Prostate gland (tissue), 2 donors: ENCODE results near the gene CEP57L1. TPM values are rescaled to one million over a fixed set of nuclear protein-coding genes. Genes with fewer than 3 reads are reported as not detected.
"Not testable (repeated sequence)": the region's sequence is repeated elsewhere in the genome, so short reads cannot be mapped to it uniquely, and the experiment has no call there.

ENCODE experiments used
- DNase-seq: peaks from one replicate; pipeline ENCODE4 v3.0.0-alpha.2; 2019; ENCODE audit warnings: low spot score
- H3K27ac ChIP-seq, 2 donors: fragments of 200-600 bp; sonication (generic); 2 replicates each; pipeline ENCODE4 v1.5.1; 2017 to 2019
- H3K27me3 ChIP-seq: fragments of 200-600 bp; sonication (generic); replicated peaks from 2 replicates; pipeline ENCODE4 v1.5.1; 2019; ENCODE audit not compliant: insufficient read depth
- H3K36me3 ChIP-seq, 2 donors: fragments of 200-600 bp; sonication (generic); 1 replicate in 1 of 2; 2 replicates in 1 of 2; pipeline versions ENCODE4 v1.5.1 to v1.8.1; 2017 to 2019
- H3K4me1 ChIP-seq: fragments of 200-600 bp; sonication (generic); replicated peaks from 2 replicates; pipeline ENCODE4 v1.5.1; 2019
- H3K4me3 ChIP-seq, 2 donors: fragments of 200-600 bp; sonication (generic); 2 replicates each; pipeline ENCODE4 v1.5.1; 2017 to 2019
- H3K9me3 ChIP-seq: fragments of 200-600 bp; sonication (generic); 2 replicates; pipeline ENCODE4 v1.5.1; 2017
- POLR2A ChIP-seq: fragments of 450-650 bp; IDR thresholded peaks from one replicate; pipeline ENCODE4 v1.6.1; 2016; ENCODE audit warnings: antibody characterized with exemption, mild to moderate bottlenecking
- POLR2AphosphoS5 ChIP-seq: sonication (generic); formaldehyde crosslinking; IDR thresholded peaks from one replicate; pipeline ENCODE4 v1.6.1; 2017; ENCODE audit warnings: antibody characterized with exemption
- WGBS: methylation state at CpG from one replicate; pipeline ENCODE4 v1.1.5; 2018; 5-methylcytosine and 5-hydroxymethylcytosine counted together
- intact Hi-C: fragments of 100-400 bp; cut with DNase I; formaldehyde crosslinking; loops from one replicate; pipeline ENCODE4 v1.14.2; 2022
- total RNA-seq, 2 donors: library from RNA; depleted of rRNA; stranded (reverse); fragments of >200 nt; gene quantifications; one replicate each; pipeline ENCODE4 v1.1.0, GENCODE V29; 2016
- TF ChIP-seq, protein P1 (sequence below), 4 experiments: fragments of 200-600 bp in 2 of 4; fragments of 450-650 bp in 2 of 4; sonication (generic) in 2 of 4; IDR thresholded peaks; 1 replicate in 3 of 4; 2 replicates in 1 of 4; pipeline ENCODE4 v1.5.1; 2016 to 2019; ENCODE audit warnings: antibody characterized with exemption in 4 of 4, mild to moderate bottlenecking in 2 of 4, moderate library complexity in 2 of 4

Gene CEP57L1
- total RNA-seq, 2 donors from 2014 or later: 9.9 to 11.8 TPM

- TF ChIP-seq, protein P1, sequence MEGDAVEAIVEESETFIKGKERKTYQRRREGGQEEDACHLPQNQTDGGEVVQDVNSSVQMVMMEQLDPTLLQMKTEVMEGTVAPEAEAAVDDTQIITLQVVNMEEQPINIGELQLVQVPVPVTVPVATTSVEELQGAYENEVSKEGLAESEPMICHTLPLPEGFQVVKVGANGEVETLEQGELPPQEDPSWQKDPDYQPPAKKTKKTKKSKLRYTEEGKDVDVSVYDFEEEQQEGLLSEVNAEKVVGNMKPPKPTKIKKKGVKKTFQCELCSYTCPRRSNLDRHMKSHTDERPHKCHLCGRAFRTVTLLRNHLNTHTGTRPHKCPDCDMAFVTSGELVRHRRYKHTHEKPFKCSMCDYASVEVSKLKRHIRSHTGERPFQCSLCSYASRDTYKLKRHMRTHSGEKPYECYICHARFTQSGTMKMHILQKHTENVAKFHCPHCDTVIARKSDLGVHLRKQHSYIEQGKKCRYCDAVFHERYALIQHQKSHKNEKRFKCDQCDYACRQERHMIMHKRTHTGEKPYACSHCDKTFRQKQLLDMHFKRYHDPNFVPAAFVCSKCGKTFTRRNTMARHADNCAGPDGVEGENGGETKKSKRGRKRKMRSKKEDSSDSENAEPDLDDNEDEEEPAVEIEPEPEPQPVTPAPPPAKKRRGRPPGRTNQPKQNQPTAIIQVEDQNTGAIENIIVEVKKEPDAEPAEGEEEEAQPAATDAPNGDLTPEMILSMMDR (IDR thresholded peaks at IDR 0.05): no peak
- TF ChIP-seq POLR2AphosphoS5 (no peak), POLR2A (no peak)
- WGBS: 65% methylated on average over 3 of the region's 3 CpGs
Measured at GRCh38 chr6:109186012-109186411, 90.7 kb downstream of the CEP57L1 start.

DNA sequence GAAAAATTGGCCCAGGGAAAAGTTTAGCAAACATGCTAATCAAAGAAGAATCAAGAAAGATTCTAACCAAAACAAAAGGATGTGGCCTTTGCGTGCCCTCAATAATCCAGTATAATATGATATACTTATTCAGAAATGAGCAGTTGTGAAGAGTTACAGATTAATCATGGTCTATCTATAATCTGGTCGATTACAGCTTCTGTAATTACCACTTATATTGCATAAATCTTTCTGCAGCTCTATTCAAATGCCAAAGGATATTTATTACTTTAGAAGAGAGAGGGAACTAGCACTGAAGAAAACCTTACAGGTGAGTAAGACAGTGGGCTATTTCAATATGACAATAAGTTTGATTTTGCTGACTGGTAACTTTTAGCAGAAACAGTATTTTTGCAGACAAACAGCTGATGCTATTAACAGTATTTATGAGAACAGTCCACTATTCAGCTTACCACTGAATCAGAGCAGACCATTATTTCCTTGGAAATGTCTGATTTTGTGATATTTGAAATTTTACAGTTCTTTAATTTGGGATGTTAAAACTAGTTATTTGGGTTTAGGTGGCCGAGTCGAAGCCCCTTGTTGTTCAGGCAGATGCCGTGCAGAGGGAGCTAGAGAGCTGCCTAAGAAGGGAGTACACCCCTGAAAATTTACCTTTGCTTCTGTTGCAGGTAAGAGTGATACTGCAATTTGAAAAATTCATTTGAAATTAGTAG, 92.2 kb downstream of the CEP57L1 start:
- TF ChIP-seq POLR2AphosphoS5 (peak; percentile 61), POLR2A (no peak)
- TF ChIP-seq, protein P1 (IDR thresholded peaks at IDR 0.05): peak; percentile 31 to 92 (median 76)
- no peak overlapping the region for H3K27ac ChIP-seq
- H3K36me3 ChIP-seq: no peaks in the 10 kb centered on the region
- no peaks in the 10 kb centered on the region for H3K9me3 ChIP-seq
- intact Hi-C loops: loop anchor here (1.0 to 2.0 kb wide), 2 partner anchors 109 to 196 kb away; no protein-coding TSS in a partner anchor
- no peaks in the 10 kb centered on the region for H3K27me3 ChIP-seq
- WGBS: 9% methylated on average over 5 of the region's 5 CpGs
- H3K4me3 ChIP-seq: no peak overlapping the region
- H3K4me1 ChIP-seq: no peaks in the 10 kb centered on the region
- DNase-seq: peak; percentile 39

More at GRCh38 chr6:109186012-109186411, 90.7 kb downstream of the CEP57L1 start:
- Histone ChIP-seq H3K4me1 (no peaks in the 10 kb centered on the region), H3K27me3 (no peaks in the 10 kb centered on the region), H3K36me3 (no peaks in the 10 kb centered on the region), H3K27ac (no peak overlapping the region), H3K4me3 (no peak overlapping the region), H3K9me3 (no peaks in the 10 kb centered on the region)
- intact Hi-C loops: no loop called here
- DNase-seq: no peak

- intact Hi-C loops: loop anchor here (1.0 to 2.0 kb wide), 2 partner anchors 109 to 195 kb away; no protein-coding TSS in a partner anchor
- DNase-seq: no peak
- Histone ChIP-seq H3K27ac (no peak overlapping the region), H3K4me3 (no peak overlapping the region), H3K27me3 (no peaks in the 10 kb centered on the region), H3K9me3 (no peaks in the 10 kb centered on the region), H3K4me1 (no peaks in the 10 kb centered on the region), H3K36me3 (no peaks in the 10 kb centered on the region)
- TF ChIP-seq, protein P1 (IDR thresholded peaks at IDR 0.05): no peak
- TF ChIP-seq POLR2AphosphoS5 (no peak), POLR2A (no peak)
- 22% methylated on average over 5 of the region's 5 CpGs for WGBS
Measured at GRCh38 chr6:109188115-109188411, 92.8 kb downstream of the CEP57L1 start.

DNA sequence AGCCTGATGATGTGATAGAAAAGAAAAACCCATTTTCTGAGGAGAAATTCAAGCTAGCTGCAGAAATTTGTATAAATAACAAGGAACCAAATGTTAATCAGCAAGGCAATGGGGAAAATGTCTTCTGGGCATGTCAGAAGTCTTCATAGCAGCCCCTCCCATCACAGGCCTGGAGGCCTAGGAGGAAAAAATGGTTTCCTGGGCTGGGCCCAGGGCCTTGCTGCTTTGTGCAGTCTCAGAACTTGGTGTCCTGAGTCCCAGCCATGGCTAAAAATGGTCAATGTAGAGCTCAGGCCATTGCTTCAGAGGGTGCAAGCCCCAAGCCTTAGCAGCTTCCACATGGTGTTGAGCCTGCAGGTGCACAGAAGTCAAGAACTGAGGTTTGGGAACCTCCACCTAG, 96.1 kb downstream of the CEP57L1 start:
- H3K9me3 ChIP-seq, DNase-seq, H3K27ac ChIP-seq, H3K36me3 ChIP-seq, intact Hi-C loops, H3K4me3 ChIP-seq, H3K27me3 ChIP-seq, H3K4me1 ChIP-seq: not testable (repeated sequence)

DNA sequence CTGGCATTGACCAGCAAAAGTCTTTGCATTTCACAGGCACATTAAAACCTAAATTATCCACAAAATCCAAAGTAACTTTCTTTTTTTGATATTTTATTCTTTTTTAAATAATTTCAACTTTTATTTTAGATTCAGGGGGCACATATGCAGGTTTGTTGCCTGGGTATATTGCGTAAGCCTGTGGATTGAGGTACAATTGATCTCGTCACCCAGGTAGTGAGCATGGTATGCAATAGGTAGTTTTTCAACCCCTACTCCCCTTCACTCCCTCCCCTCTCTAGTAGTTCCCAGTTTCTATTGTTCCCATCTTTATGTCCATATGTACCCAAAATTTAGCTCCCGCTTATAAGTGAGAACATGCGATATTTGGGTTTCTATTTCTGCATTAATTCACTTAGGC, 97.6 kb downstream of the CEP57L1 start:
- Histone ChIP-seq H3K27ac (no peak overlapping the region), H3K36me3 (no peaks in the 10 kb centered on the region), H3K27me3 (no peaks in the 10 kb centered on the region), H3K9me3 (no peaks in the 10 kb centered on the region), H3K4me1 (no peaks in the 10 kb centered on the region), H3K4me3 (no peak overlapping the region)
- DNase-seq: no peak
- 97% methylated on average over 4 of the region's 4 CpGs for WGBS
- TF ChIP-seq, protein P1 (IDR thresholded peaks at IDR 0.05): no peak
- TF ChIP-seq POLR2A (no peak), POLR2AphosphoS5 (no peak)
- intact Hi-C loops: no loop called here
